CD14-positive monocyte (primary cell): ENCODE measurements around the gene IL36G. TPM values are rescaled to one million over a fixed set of nuclear protein-coding genes. Genes with fewer than 3 reads are reported as not detected.
A peak's percentile ranks its signal among the peaks of the same experiment; 100 is the strongest.

ENCODE experiments used
- DNase-seq, 3 donors: peaks; one replicate each; pipeline ENCODE4 v3.0.0-alpha.2; 2011 to 2022
- H2AFZ ChIP-seq: 2 replicates; pipeline ENCODE4 v1.6.0; 2012; ENCODE audit warnings: mild to moderate bottlenecking, low read depth, low read length, inconsistent platforms; ENCODE audit not compliant: insufficient read depth, poor library complexity, severe bottlenecking
- H3K27ac ChIP-seq, 2 donors: 1 replicate in 1 of 2; 2 replicates in 1 of 2; pipeline ENCODE4 v1.5.1; 2012 to 2013; ENCODE audit warnings: low read length in 2 of 2, control low read depth in 1 of 2, inconsistent platforms in 1 of 2, low read depth in 1 of 2, mild to moderate bottlenecking in 1 of 2
- H3K27me3 ChIP-seq, 2 donors: one replicate each; pipeline versions ENCODE4 v1.6.0 to v1.6.1; 2011 to 2013; ENCODE audit warnings: low read length in 2 of 2; ENCODE audit not compliant: control insufficient read depth in 2 of 2, insufficient read depth in 2 of 2
- H3K36me3 ChIP-seq, 2 donors: replicated peaks in 1 of 2; 1 replicate in 1 of 2; 2 replicates in 1 of 2; pipeline versions ENCODE4 v1.5.1 to v1.6.1; 2012 to 2013; ENCODE audit warnings: low read length in 2 of 2, control low read depth in 1 of 2, inconsistent platforms in 1 of 2, mild to moderate bottlenecking in 1 of 2; ENCODE audit not compliant: insufficient read depth in 2 of 2, control insufficient read depth in 1 of 2
- H3K4me1 ChIP-seq, 2 donors: 1 replicate in 1 of 2; 2 replicates in 1 of 2; pipeline versions ENCODE4 v1.5.1 to v1.6.1; 2012 to 2013; ENCODE audit warnings: low read length in 2 of 2, control low read depth in 1 of 2, inconsistent platforms in 1 of 2, mild to moderate bottlenecking in 1 of 2, moderate library complexity in 1 of 2; ENCODE audit not compliant: insufficient read depth in 2 of 2, control insufficient read depth in 1 of 2
- H3K4me2 ChIP-seq: replicated peaks from 2 replicates; pipeline ENCODE3; 2012; ENCODE audit warnings: low read length, moderate library complexity, mild to moderate bottlenecking; ENCODE audit not compliant: poor library complexity, severe bottlenecking; ENCODE audit errors: extremely low read depth
- H3K4me3 ChIP-seq, 3 experiments: fragments of 200-600 bp in 1 of 3; sonication (generic) in 1 of 3; replicated peaks in 1 of 3; 1 replicate in 2 of 3; 2 replicates in 1 of 3; pipeline ENCODE4 v1.5.1; 2011 to 2013; ENCODE audit warnings: low read length in 3 of 3, mild to moderate bottlenecking in 3 of 3, control low read depth in 2 of 3, low read depth in 2 of 3, inconsistent platforms in 1 of 3, moderate library complexity in 1 of 3
- H3K79me2 ChIP-seq: 2 replicates; pipeline ENCODE4 v1.6.0; 2012; ENCODE audit warnings: mild to moderate bottlenecking, control low read depth, inconsistent platforms, low read length, moderate library complexity; ENCODE audit not compliant: insufficient read depth
- H3K9ac ChIP-seq: 2 replicates; pipeline ENCODE4 v1.6.0; 2017; ENCODE audit warnings: low read length, mild to moderate bottlenecking; ENCODE audit not compliant: insufficient read depth, poor library complexity, severe bottlenecking
- H3K9me3 ChIP-seq, 2 donors: replicated peaks in 1 of 2; 1 replicate in 1 of 2; 2 replicates in 1 of 2; pipeline versions ENCODE4 v1.5.1 to v1.6.1; 2012 to 2013; ENCODE audit warnings: low read length in 2 of 2, control low read depth in 1 of 2; ENCODE audit not compliant: control insufficient read depth in 1 of 2, insufficient read depth in 1 of 2
- H4K20me1 ChIP-seq: 2 replicates; pipeline ENCODE4 v1.6.0; 2012; ENCODE audit warnings: mild to moderate bottlenecking, low read length, control low read depth, moderate library complexity; ENCODE audit not compliant: insufficient read depth
- H3K27ac Mint-ChIP-seq, 7 donors: one replicate each; pipeline ENCODE4 v1.8.0; 2020; ENCODE audit warnings: mild to moderate bottlenecking in 7 of 7, mixed read lengths in 7 of 7, moderate library complexity in 6 of 7, inconsistent platforms in 2 of 7
- H3K27me3 Mint-ChIP-seq, 3 donors: one replicate each; pipeline ENCODE4 v1.8.0; 2021 to 2022; ENCODE audit warnings: low read depth in 3 of 3, mild to moderate bottlenecking in 3 of 3, mixed read lengths in 3 of 3, moderate library complexity in 3 of 3, inconsistent platforms in 1 of 3
- H3K36me3 Mint-ChIP-seq, 2 donors: one replicate each; pipeline ENCODE4 v1.8.0; 2020; ENCODE audit warnings: mixed read lengths in 2 of 2, inconsistent platforms in 1 of 2, mild to moderate bottlenecking in 1 of 2
- H3K4me1 Mint-ChIP-seq: one replicate; pipeline ENCODE4 v1.8.0; 2020; ENCODE audit warnings: mild to moderate bottlenecking, mixed read lengths
- H3K4me3 Mint-ChIP-seq, 2 donors: one replicate each; pipeline ENCODE4 v1.8.0; 2020; ENCODE audit warnings: mild to moderate bottlenecking in 2 of 2, mixed read lengths in 2 of 2, moderate library complexity in 1 of 2
- H3K9me3 Mint-ChIP-seq, 7 donors: one replicate each; pipeline ENCODE4 v1.8.0; 2020 to 2022; ENCODE audit warnings: mixed read lengths in 7 of 7, mild to moderate bottlenecking in 6 of 7, moderate library complexity in 6 of 7, inconsistent platforms in 2 of 7
- WGBS: methylation state at CpG from one replicate; pipeline ENCODE4 v1.1.5; 2013; ENCODE audit warnings: missing lambda C conversion rate; ENCODE audit not compliant: insufficient coverage; 5-methylcytosine and 5-hydroxymethylcytosine counted together
- intact Hi-C, 2 donors: fragments of 100-400 bp; cut with micrococcal nuclease; formaldehyde crosslinking; loops; one replicate each; pipeline versions ENCODE4 v1.15.0 to v1.15.1; 2023
- polyA plus RNA-seq, 3 donors: library from polyadenylated mRNA; depleted of rRNA in 1 of 3; unstranded in 2 of 3; stranded (reverse) in 1 of 3; fragments of 300-500 nt in 2 of 3; fragments of >200 nt in 1 of 3; fragmentation: Illumina TruSeq in 2 of 3; gene quantifications; 1 replicate in 2 of 3; 2 replicates in 1 of 3; pipeline ENCODE4 v1.2.3, GENCODE V29; 2012 to 2021
- small RNA-seq: library from RNA; depleted of rRNA; stranded (forward); fragments of <200 nt; gene quantifications from one replicate; pipeline ENCODE3, GENCODE V24; 2012; ENCODE audit warnings: low read depth; ENCODE audit not compliant: insufficient read length
- TF ChIP-seq, protein P1 (sequence below): fragments of 200-600 bp; IDR thresholded peaks from one replicate; pipeline ENCODE4 v1.8.0; 2022; ENCODE audit warnings: antibody characterized with exemption, mild to moderate bottlenecking

IL36G gene
- polyA plus RNA-seq, 3 donors = not detected

DNA sequence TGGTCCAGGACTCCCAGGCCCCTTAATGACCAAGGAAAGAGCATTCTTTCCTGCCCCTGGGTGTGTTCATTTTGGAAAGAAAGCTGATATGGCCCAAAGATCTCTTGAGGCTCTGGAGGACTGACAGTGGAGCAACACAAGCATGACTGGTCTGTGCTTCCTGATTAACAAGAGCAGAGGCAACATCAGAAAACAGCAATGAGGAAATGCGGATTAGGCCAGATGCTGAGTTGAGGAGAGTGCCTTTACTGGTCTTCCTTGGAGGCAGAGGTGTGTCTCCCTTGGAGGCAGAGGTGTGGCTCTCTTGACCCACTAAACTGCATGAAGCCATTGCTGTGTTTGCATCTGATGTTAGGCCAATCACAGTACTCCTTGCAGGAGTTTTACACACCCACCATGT is 54.9 kb downstream of the IL36G start:
- Mint-ChIP-seq H3K4me1 (no peaks in the 10 kb centered on the region), H3K4me3 (no peak overlapping the region), H3K36me3 (no peaks in the 10 kb centered on the region), H3K9me3 (peaks cover 0 to 3% (median 0%) of the 10 kb centered on the region in 7 donors), H3K27ac (peak overlapping the region in 1 of 7 donors; percentile 33), H3K27me3 (peaks cover 14 to 20% (median 18%) of the 10 kb centered on the region in 3 donors)
- Histone ChIP-seq H4K20me1 (no peaks in the 10 kb centered on the region), H2AFZ (no peak overlapping the region), H3K27me3 (peaks cover 3 to 4% of the 10 kb centered on the region in 2 donors), H3K27ac (no peak overlapping the region), H3K79me2 (no peaks in the 10 kb centered on the region), H3K4me3 (no peak overlapping the region), H3K9me3 (no peaks in the 10 kb centered on the region), H3K4me2 (no peak overlapping the region), H3K36me3 (no peaks in the 10 kb centered on the region), H3K4me1 (no peaks in the 10 kb centered on the region), H3K9ac (no peak overlapping the region)
- DNase-seq = no peak
- intact Hi-C loops = no loop called here
- WGBS = 91% methylated on average over 1 of the region's 1 CpG
- TF ChIP-seq, protein P1, sequence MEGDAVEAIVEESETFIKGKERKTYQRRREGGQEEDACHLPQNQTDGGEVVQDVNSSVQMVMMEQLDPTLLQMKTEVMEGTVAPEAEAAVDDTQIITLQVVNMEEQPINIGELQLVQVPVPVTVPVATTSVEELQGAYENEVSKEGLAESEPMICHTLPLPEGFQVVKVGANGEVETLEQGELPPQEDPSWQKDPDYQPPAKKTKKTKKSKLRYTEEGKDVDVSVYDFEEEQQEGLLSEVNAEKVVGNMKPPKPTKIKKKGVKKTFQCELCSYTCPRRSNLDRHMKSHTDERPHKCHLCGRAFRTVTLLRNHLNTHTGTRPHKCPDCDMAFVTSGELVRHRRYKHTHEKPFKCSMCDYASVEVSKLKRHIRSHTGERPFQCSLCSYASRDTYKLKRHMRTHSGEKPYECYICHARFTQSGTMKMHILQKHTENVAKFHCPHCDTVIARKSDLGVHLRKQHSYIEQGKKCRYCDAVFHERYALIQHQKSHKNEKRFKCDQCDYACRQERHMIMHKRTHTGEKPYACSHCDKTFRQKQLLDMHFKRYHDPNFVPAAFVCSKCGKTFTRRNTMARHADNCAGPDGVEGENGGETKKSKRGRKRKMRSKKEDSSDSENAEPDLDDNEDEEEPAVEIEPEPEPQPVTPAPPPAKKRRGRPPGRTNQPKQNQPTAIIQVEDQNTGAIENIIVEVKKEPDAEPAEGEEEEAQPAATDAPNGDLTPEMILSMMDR = no peak

DNA sequence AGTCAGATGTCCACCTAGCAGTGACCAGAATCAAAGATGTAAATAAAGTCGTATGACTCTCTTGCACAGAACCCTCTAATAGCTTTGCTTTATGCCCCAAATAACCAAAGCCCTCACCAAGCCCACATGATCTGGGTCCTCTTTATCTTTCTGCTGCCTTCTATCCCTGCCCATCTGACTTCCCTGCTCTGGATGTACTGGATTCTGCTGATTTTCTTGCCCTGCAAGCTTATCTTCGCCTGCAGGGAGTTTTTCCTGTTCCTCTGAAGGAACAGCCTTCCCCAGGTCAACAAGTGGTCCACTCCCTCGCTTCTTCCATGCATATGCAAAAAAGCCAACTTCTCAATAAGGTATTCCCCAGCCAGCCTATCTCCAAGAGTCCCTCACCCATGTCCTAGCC is 56.2 kb downstream of the IL36G start:
- H3K9ac ChIP-seq = no peak overlapping the region
- no peak for DNase-seq
- H3K4me1 ChIP-seq = peaks cover 0 to 10% of the 10 kb centered on the region in 2 donors
- Mint-ChIP-seq H3K4me1 (peaks cover 6% of the 10 kb centered on the region), H3K27me3 (peaks cover 9 to 16% (median 11%) of the 10 kb centered on the region in 3 donors), H3K36me3 (no peaks in the 10 kb centered on the region), H3K9me3 (peaks cover 0 to 3% (median 0%) of the 10 kb centered on the region in 7 donors), H3K27ac (peak overlapping the region in 2 of 7 donors; percentile 5 to 25), H3K4me3 (no peak overlapping the region)
- intact Hi-C loops = no loop called here
- no peaks in the 10 kb centered on the region for H3K36me3 ChIP-seq
- H2AFZ ChIP-seq = no peak overlapping the region
- H3K4me3 ChIP-seq = no peak overlapping the region
- H3K27ac ChIP-seq = no peak overlapping the region
- TF ChIP-seq, protein P1 = no peak
- WGBS = 86% methylated on average over 3 of the region's 3 CpGs
- H3K9me3 ChIP-seq = no peaks in the 10 kb centered on the region
- H3K27me3 ChIP-seq = peaks cover 2 to 3% of the 10 kb centered on the region in 2 donors
- no peaks in the 10 kb centered on the region for H3K79me2 ChIP-seq
- H4K20me1 ChIP-seq = no peaks in the 10 kb centered on the region
- no peak overlapping the region for H3K4me2 ChIP-seq

Small RNAs within 50 kb of the gene (small RNA-seq; reads per million reads assigned to genes)
- gene HMGN2P23 = not detected

Other genes starting within 250 kb of the IL36G start
- gene CKAP2L, start 213.4 kb upstream of the IL36G start, polyA plus RNA-seq = under 1 TPM in 2 of 3 donors, not detected in 1; 0.04 to 0.24 TPM
- under 1 TPM in 2 of 3 donors, not detected in 1; 0.26 to 0.83 TPM for gene IL1A, start 193.5 kb upstream of the IL36G start, polyA plus RNA-seq
- gene IL1B, start 141.2 kb upstream of the IL36G start, polyA plus RNA-seq = 1,000 to 10,000 TPM in 1 of 3 donors, 100 to 1,000 TPM in 1, 10 to 100 TPM in 1; 65.1 to 1,419 (median 114) TPM
- not detected for gene IL37, start 66.8 kb upstream of the IL36G start, polyA plus RNA-seq
- not detected for gene IL36A, start 27.5 kb downstream of the IL36G start, polyA plus RNA-seq
- not detected for gene IL36B, start 74.9 kb downstream of the IL36G start, polyA plus RNA-seq
- gene IL36RN, start 81.2 kb downstream of the IL36G start, polyA plus RNA-seq = not detected
- not detected for gene IL1F10, start 90.0 kb downstream of the IL36G start, polyA plus RNA-seq
- 100 to 1,000 TPM in 1 of 3 donors, 10 to 100 TPM in 2; 89.9 to 109 (median 92.0) TPM for gene IL1RN, start 149.6 kb downstream of the IL36G start, polyA plus RNA-seq
- gene PSD4, start 196.0 kb downstream of the IL36G start, polyA plus RNA-seq = 10 to 100 TPM; 11.0 to 47.0 (median 18.2) TPM